ENCODE data around the gene CST2. TPM values are rescaled to one million over a fixed set of nuclear protein-coding genes. Genes with fewer than 3 reads are reported as not detected.
"Not testable (repeated sequence)": the region's sequence is repeated elsewhere in the genome, so short reads cannot be mapped to it uniquely, and the experiment has no call there.

Gene CST2
- total and polyA plus RNA-seq, 2 donors (not counting 1 experiment from before 2014, with no cell fraction given): 0.12 TPM; not detected in 1

DNA sequence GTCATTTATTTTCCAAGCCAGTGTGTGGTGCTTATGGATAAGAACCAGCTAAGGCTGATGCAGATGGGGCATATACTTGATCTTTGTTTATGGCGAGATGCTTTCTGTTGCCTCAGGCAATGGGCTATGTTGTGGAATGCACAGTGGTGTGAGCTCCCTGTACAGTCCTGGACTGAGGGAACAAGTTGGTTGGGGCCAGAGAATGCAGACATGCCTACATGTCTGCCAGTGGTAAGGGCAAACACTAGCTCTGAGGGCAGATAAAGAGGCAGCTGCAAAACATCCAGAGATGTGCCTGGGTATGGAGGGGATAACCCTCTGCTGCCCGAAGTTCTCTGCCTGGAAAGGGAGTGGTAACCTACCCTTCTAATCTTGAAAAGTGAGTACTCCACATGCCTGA is 16.2 kb downstream of the CST2 start:
- not testable (repeated sequence) for H3K9me3 ChIP-seq (ENCODE audit: control insufficient read depth, insufficient read depth, low read depth, low read length); H2AFZ ChIP-seq (ENCODE audit: low read length); H3K79me2 ChIP-seq (ENCODE audit: control insufficient read depth, insufficient read depth, low read length); H3K27ac ChIP-seq (ENCODE audit: insufficient read depth, low read length); H3K36me3 ChIP-seq (ENCODE audit: control insufficient read depth, insufficient read depth, low read length); H3K4me1 ChIP-seq (ENCODE audit: control insufficient read depth, extremely low read depth, insufficient read depth, low read length); DNase-seq (ENCODE audit: low read depth in 2 of 2); H3K4me2 ChIP-seq (ENCODE audit: extremely low read depth, insufficient read depth, low read length); H4K20me1 ChIP-seq (ENCODE audit: control insufficient read depth, extremely low read depth, insufficient read depth, low read length); H3K27me3 ChIP-seq (ENCODE audit: control insufficient read depth, insufficient read depth, low read length); H3K4me3 ChIP-seq (replicated peaks in 1 of 4; ENCODE audit: control extremely low read depth in 1 of 4, insufficient read depth in 1 of 4, low read depth in 3 of 4, low read length in 4 of 4); H3K9ac ChIP-seq (ENCODE audit: insufficient read depth, low read length)

DNA sequence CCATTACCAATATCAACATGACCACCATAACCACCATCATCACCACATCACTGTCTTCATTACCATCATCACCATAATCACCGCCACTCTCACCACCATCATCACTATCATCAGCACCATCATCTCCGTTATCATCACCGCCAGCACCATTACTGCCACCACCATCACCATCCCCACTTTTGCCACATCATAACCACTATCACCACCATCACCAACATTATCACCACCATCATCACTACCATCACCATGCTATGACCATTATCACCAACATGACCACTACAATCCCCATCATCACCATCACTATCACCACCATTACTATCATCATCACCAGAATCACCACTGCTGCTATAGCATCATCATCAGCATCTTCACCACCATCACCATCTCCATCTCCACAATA is 25.7 kb downstream of the CST2 start:
- Histone ChIP-seq H3K9ac (ENCODE audit: insufficient read depth, low read length) (no peak overlapping the region), H3K27me3 (ENCODE audit: control insufficient read depth, insufficient read depth, low read length) (no peaks in the 10 kb centered on the region), H3K9me3 (ENCODE audit: control insufficient read depth, insufficient read depth, low read depth, low read length) (no peaks in the 10 kb centered on the region), H4K20me1 (ENCODE audit: control insufficient read depth, extremely low read depth, insufficient read depth, low read length) (no peaks in the 10 kb centered on the region), H3K79me2 (ENCODE audit: control insufficient read depth, insufficient read depth, low read length) (no peaks in the 10 kb centered on the region), H3K27ac (ENCODE audit: insufficient read depth, low read length) (no peak overlapping the region), H2AFZ (ENCODE audit: low read length) (no peak overlapping the region), H3K4me2 (ENCODE audit: extremely low read depth, insufficient read depth, low read length) (no peak overlapping the region), H3K4me1 (ENCODE audit: control insufficient read depth, extremely low read depth, insufficient read depth, low read length) (no peaks in the 10 kb centered on the region), H3K36me3 (ENCODE audit: control insufficient read depth, insufficient read depth, low read length) (no peaks in the 10 kb centered on the region), H3K4me3 (replicated peaks in 1 of 4; ENCODE audit: control extremely low read depth in 1 of 4, insufficient read depth in 1 of 4, low read depth in 3 of 4, low read length in 4 of 4) (no peak overlapping the region)
- no peak for TF ChIP-seq EZH2 (IDR thresholded peaks at IDR 0.05; ENCODE audit: low read length, missing control alignments)
- TF ChIP-seq, protein P1, sequence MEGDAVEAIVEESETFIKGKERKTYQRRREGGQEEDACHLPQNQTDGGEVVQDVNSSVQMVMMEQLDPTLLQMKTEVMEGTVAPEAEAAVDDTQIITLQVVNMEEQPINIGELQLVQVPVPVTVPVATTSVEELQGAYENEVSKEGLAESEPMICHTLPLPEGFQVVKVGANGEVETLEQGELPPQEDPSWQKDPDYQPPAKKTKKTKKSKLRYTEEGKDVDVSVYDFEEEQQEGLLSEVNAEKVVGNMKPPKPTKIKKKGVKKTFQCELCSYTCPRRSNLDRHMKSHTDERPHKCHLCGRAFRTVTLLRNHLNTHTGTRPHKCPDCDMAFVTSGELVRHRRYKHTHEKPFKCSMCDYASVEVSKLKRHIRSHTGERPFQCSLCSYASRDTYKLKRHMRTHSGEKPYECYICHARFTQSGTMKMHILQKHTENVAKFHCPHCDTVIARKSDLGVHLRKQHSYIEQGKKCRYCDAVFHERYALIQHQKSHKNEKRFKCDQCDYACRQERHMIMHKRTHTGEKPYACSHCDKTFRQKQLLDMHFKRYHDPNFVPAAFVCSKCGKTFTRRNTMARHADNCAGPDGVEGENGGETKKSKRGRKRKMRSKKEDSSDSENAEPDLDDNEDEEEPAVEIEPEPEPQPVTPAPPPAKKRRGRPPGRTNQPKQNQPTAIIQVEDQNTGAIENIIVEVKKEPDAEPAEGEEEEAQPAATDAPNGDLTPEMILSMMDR (conservative IDR thresholded peaks at IDR 0.05 in 1 of 2, IDR thresholded peaks at IDR 0.05 in 1 of 2; ENCODE audit: low read depth in 1 of 2, low read length in 2 of 2): no peak
- no peak for DNase-seq (ENCODE audit: low read depth in 2 of 2)

DNA sequence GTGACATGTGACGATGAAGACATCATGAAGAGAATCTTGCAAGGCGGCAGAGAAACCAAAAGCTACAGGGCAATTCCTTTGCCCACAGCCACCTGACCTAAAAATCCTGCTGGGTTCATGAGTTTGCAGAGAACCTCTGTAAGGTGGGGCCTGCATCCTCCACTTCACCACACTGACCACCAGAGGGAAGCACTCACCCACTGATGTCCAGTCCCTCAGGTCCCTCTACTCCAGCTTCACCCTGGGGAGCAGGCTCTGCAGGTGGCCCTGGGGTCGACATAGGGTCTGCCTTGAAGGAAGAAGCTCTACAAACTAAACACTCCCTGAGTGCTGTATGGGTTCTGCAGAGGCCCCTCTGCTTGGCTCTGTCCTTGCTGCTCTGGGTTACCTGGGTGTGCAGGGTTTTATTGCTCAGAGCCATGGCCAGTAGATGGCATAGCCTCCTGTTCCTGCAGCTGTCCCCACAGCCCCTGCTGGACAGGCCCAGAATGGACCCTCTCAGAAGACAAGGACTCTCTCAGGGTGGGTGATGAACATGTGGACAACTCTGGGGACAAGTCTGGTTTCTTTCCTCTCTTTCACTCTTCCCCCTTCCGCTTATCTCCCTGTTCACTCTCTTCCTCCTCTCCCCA is 27.2 kb downstream of the CST2 start:
- H3K4me3 ChIP-seq (replicated peaks in 1 of 4; ENCODE audit: control extremely low read depth in 1 of 4, insufficient read depth in 1 of 4, low read depth in 3 of 4, low read length in 4 of 4); H3K9me3 ChIP-seq (ENCODE audit: control insufficient read depth, insufficient read depth, low read depth, low read length); H3K36me3 ChIP-seq (ENCODE audit: control insufficient read depth, insufficient read depth, low read length); H3K4me2 ChIP-seq (ENCODE audit: extremely low read depth, insufficient read depth, low read length); H3K79me2 ChIP-seq (ENCODE audit: control insufficient read depth, insufficient read depth, low read length); H3K27me3 ChIP-seq (ENCODE audit: control insufficient read depth, insufficient read depth, low read length); H3K9ac ChIP-seq (ENCODE audit: insufficient read depth, low read length); H2AFZ ChIP-seq (ENCODE audit: low read length); H3K4me1 ChIP-seq (ENCODE audit: control insufficient read depth, extremely low read depth, insufficient read depth, low read length); H4K20me1 ChIP-seq (ENCODE audit: control insufficient read depth, extremely low read depth, insufficient read depth, low read length); H3K27ac ChIP-seq (ENCODE audit: insufficient read depth, low read length): not testable (repeated sequence)
- DNase-seq (ENCODE audit: low read depth in 2 of 2): peak in 1 of 2 donors; percentile 4
- TF ChIP-seq, protein P1 (conservative IDR thresholded peaks at IDR 0.05 in 1 of 2, IDR thresholded peaks at IDR 0.05 in 1 of 2; ENCODE audit: low read depth in 1 of 2, low read length in 2 of 2): peak; percentile 50 to 52
